Stimulated activated CD8-positive, alpha-beta memory T cell treated with anti-CD3 and anti-CD28 coated beads, Interleukin-12 subunit alpha, Interleukin-12 subunit beta, amount 100 ng/mL, for 24 hours (primary cell): ENCODE data around the gene C19orf44.
A peak's percentile ranks its signal among the peaks of the same experiment; 100 is the strongest.
"Not testable (repeated sequence)": the region's sequence is repeated elsewhere in the genome, so short reads cannot be mapped to it uniquely, and the experiment has no call there.

Experiments
- DNase-seq: peaks from one replicate; pipeline ENCODE4 v3.0.0-alpha.2; 2020; ENCODE audit errors: extremely low read depth

The C19orf44 gene

GRCh38 chr19:16537111-16537510, 40.9 kb downstream of the C19orf44 start:
- DNase-seq, result no peak

GRCh38 chr19:16540948-16541347, 44.8 kb downstream of the C19orf44 start:
- DNase-seq, result no peak

- DNase-seq, result no peak
Measured at GRCh38 chr19:16541526-16542044, 45.4 kb downstream of the C19orf44 start.

- DNase-seq, result peak; percentile 83
Measured at GRCh38 chr19:16542045-16542909, 46.1 kb downstream of the C19orf44 start, which contains the start of gene CHERP. CHERP (minus strand) TSS chr19:16542437; CDS start chr19:16542378, 59 bp downstream.

GRCh38 chr19:16542910-16543472, 46.8 kb downstream of the C19orf44 start:
- no peak for DNase-seq

- not testable (repeated sequence) for DNase-seq
Measured at GRCh38 chr19:16543734-16544133, 47.5 kb downstream of the C19orf44 start.

GRCh38 chr19:16544473-16545231, 48.5 kb downstream of the C19orf44 start:
- no peak for DNase-seq

- no peak for DNase-seq
Measured at GRCh38 chr19:16548956-16549355, 52.8 kb downstream of the C19orf44 start.

GRCh38 chr19:16551902-16552301, 55.7 kb downstream of the C19orf44 start:
- not testable (repeated sequence) for DNase-seq

GRCh38 chr19:16554776-16555175, 58.6 kb downstream of the C19orf44 start:
- DNase-seq, result no peak

- DNase-seq, result no peak
Measured at GRCh38 chr19:16559780-16560276, 63.6 kb downstream of the C19orf44 start.

- no peak for DNase-seq
Measured at GRCh38 chr19:16561382-16561781, 65.2 kb downstream of the C19orf44 start.

- no peak for DNase-seq
Measured at GRCh38 chr19:16562608-16563025, 66.4 kb downstream of the C19orf44 start.

- DNase-seq, result no peak
Measured at GRCh38 chr19:16564842-16565241, 68.6 kb downstream of the C19orf44 start.

GRCh38 chr19:16566161-16566560, 70.0 kb downstream of the C19orf44 start:
- no peak for DNase-seq

GRCh38 chr19:16566702-16567101, 70.5 kb downstream of the C19orf44 start:
- no peak for DNase-seq

GRCh38 chr19:16569609-16570320, 73.6 kb downstream of the C19orf44 start:
- no peak for DNase-seq
